Effector memory CD8-positive, alpha-beta T cell (primary cell): ENCODE data around the gene FRMD8.

ENCODE experiments used
- ATAC-seq: fragments of 150-1000 bp; cut with Tn5 transposase; replicated peaks from 2 replicates; pipeline ENCODE4 v1.10.0; 2021; ENCODE audit warnings: mild to moderate bottlenecking, moderate library complexity
- DNase-seq, 3 experiments: peaks; one replicate each; pipeline ENCODE4 v3.0.0; 2021
- H3K27ac Mint-ChIP-seq, 2 donors: one replicate each; pipeline ENCODE4 v1.8.0; 2022; ENCODE audit warnings: mild to moderate bottlenecking in 2 of 2, mixed read lengths in 2 of 2, moderate library complexity in 2 of 2
- H3K27me3 Mint-ChIP-seq, 2 donors: one replicate each; pipeline ENCODE4 v1.8.0; 2022; ENCODE audit warnings: mixed read lengths in 2 of 2
- H3K36me3 Mint-ChIP-seq: one replicate; pipeline ENCODE4 v1.8.0; 2022; ENCODE audit warnings: mild to moderate bottlenecking, moderate library complexity, mixed read lengths; ENCODE audit not compliant: insufficient read depth
- H3K4me1 Mint-ChIP-seq, 2 donors: one replicate each; pipeline ENCODE4 v1.8.0; 2022; ENCODE audit warnings: low read depth in 2 of 2, mixed read lengths in 2 of 2
- H3K4me3 Mint-ChIP-seq, 2 donors: one replicate each; pipeline ENCODE4 v1.8.0; 2022; ENCODE audit warnings: mild to moderate bottlenecking in 2 of 2, mixed read lengths in 2 of 2, moderate library complexity in 2 of 2
- H3K9me3 Mint-ChIP-seq, 2 donors: one replicate each; pipeline ENCODE4 v1.8.0; 2022; ENCODE audit warnings: mixed read lengths in 2 of 2

FRMD8 gene

GRCh38 chr11:65356394-65356972, 30.0 kb upstream of the FRMD8 start:
- Mint-ChIP-seq H3K27ac (peak overlapping the region in 1 of 2 donors; percentile 13), H3K4me1 (peaks cover 12 to 14% of the 10 kb centered on the region in 2 donors), H3K27me3 (no peaks in the 10 kb centered on the region), H3K9me3 (no peaks in the 10 kb centered on the region), H3K36me3 (peaks cover 43% of the 10 kb centered on the region), H3K4me3 (peak overlapping the region; percentile 83 to 88)
- ATAC-seq (no peak), DNase-seq (no peak)

DNA sequence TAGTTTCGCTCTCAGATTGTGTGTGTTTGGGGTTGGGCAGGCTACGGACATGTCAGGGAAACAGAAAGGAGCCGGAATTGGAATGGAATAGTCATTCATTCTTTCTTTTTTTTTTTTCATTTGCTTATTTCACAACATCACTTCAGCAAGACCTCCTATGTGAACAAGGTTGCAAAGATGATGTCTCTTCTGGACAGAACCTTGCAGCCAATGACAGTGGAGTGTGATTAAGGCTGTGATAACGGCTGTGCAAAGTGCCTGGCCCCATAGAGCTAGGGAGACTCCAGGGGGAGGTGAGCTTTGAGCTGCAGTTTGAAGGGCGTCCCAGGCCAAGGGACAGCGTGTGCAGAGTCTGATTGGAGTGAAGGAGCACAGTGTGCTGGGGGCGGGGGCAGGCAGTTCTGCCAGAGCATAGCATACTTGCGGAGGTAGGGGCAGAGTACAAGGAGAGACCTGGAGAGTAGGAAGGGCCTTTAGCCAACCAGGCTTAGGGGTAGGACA, 28.5 kb upstream of the FRMD8 start:
- no peak for ATAC-seq
- H3K27me3 Mint-ChIP-seq = no peaks in the 10 kb centered on the region
- no peak overlapping the region for H3K27ac Mint-ChIP-seq
- H3K4me1 Mint-ChIP-seq = peaks cover 13 to 14% of the 10 kb centered on the region in 2 donors
- H3K4me3 Mint-ChIP-seq = no peak overlapping the region
- no peaks in the 10 kb centered on the region for H3K9me3 Mint-ChIP-seq
- H3K36me3 Mint-ChIP-seq = peaks cover 30% of the 10 kb centered on the region
- DNase-seq = no peak

DNA sequence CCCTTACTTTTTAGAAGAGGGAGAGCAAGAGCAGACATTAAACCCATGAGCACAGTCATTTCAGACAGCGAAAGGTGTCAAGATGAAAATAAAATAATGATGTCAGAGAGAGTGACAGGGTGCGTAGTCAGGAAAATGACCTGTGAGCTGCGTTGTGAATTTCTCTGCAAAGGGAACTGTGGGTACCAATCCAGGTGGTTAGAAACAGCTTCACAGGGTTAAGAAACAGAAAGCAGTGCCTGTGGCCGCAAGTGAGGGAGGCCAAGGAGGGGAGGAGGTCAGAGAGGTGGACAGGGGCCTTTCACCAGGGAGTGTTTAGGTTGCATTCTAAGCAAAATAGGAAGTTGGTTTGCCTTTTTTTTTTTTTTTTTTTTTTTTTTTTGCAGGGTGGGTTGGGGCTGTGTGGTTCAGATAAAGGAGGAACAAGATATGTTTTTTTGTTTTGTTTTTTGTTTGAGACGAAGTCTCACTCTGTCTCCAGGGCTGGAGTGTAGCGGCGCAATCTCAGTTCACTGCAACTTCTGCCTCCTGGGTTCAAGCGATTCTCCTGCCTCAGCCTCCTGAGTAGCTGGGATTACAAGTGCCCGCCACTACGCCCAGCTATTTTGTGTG, 24.0 kb upstream of the FRMD8 start:
- H3K4me3 Mint-ChIP-seq = no peak overlapping the region
- H3K36me3 Mint-ChIP-seq = peaks cover 4% of the 10 kb centered on the region
- H3K27me3 Mint-ChIP-seq = no peaks in the 10 kb centered on the region
- H3K4me1 Mint-ChIP-seq = peaks cover 0 to 1% of the 10 kb centered on the region in 2 donors
- DNase-seq = no peak
- ATAC-seq = peak; percentile 48
- no peaks in the 10 kb centered on the region for H3K9me3 Mint-ChIP-seq
- peak overlapping the region in 1 of 2 donors; percentile 5 for H3K27ac Mint-ChIP-seq

GRCh38 chr11:65362966-65363365, 23.5 kb upstream of the FRMD8 start:
- H3K9me3 Mint-ChIP-seq = no peaks in the 10 kb centered on the region
- DNase-seq = no peak
- peaks cover 3% of the 10 kb centered on the region for H3K36me3 Mint-ChIP-seq
- H3K4me1 Mint-ChIP-seq = peaks cover 0 to 1% of the 10 kb centered on the region in 2 donors
- ATAC-seq = no peak
- no peak overlapping the region for H3K27ac Mint-ChIP-seq
- H3K27me3 Mint-ChIP-seq = no peaks in the 10 kb centered on the region
- H3K4me3 Mint-ChIP-seq = no peak overlapping the region

DNA sequence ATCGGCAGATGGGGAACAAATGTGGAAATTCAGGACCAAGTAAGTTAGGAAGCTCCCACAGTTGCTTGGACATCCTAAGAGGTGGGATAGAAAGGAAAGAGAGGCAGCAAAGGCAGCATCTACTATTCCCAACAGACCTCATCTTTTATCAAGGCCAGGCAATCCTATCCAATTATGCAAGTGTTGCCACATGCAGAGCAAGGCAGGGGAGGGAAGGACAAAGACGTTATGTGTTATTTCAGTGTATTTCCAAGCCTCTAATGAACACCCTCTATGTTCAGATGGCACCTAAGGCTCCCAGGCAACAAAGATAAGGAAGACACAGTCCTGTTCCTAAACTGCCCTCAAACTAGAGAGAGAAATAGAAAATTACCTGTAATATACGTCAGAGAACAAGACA, 22.7 kb upstream of the FRMD8 start:
- no peak overlapping the region for H3K27ac Mint-ChIP-seq
- DNase-seq (no peak), ATAC-seq (no peak)
- no peaks in the 10 kb centered on the region for H3K9me3 Mint-ChIP-seq
- no peaks in the 10 kb centered on the region for H3K36me3 Mint-ChIP-seq
- no peaks in the 10 kb centered on the region for H3K27me3 Mint-ChIP-seq
- no peak overlapping the region for H3K4me3 Mint-ChIP-seq
- H3K4me1 Mint-ChIP-seq = peaks cover 0 to 1% of the 10 kb centered on the region in 2 donors

DNA sequence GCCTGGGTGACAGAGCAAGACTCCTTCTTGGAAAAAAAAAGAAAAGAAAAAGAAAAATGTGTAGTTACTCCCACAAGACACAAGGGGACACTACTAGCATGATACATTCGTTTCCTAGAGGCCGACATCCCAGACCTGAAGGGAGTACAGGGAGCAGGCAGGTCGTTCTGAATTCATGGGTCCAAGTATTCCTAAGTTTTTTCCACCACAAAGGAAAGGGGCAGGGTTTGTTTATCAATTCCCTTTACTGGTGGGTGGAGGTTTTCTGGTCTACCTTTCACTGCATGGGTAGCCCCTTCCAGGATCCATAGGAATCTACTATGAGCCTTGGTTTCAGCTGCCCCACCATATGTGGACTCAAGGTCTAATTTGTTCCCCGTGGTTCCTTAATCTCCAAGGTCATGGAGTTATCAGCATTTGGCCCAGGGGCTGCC, 20.1 kb upstream of the FRMD8 start:
- Mint-ChIP-seq H3K4me3 (no peak overlapping the region), H3K27ac (no peak overlapping the region), H3K9me3 (no peaks in the 10 kb centered on the region), H3K27me3 (no peaks in the 10 kb centered on the region), H3K36me3 (no peaks in the 10 kb centered on the region), H3K4me1 (peaks cover 0 to 1% of the 10 kb centered on the region in 2 donors)
- DNase-seq (peak in 1 of 3 experiments; percentile 38), ATAC-seq (peak; percentile 79)

DNA sequence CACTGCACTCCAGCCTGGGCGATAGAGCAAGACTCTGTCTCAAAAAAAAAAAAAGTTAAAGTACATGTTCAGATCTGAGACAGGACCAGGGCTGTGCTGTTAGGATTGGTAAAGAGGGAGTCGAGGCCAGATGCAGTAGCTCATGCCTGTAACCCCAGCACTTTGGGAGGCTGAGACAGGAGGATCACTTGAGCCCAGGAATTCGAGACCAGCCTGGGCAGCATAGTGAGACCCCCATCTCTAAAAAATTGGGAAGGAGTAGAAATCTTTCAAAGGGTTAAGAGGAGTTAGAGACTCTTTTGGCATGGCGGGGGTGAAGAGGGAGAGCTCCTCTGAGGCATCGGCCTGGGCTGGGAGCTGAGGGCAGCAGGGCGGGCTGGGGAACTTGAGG, 15.8 kb upstream of the FRMD8 start:
- H3K9me3 Mint-ChIP-seq = no peaks in the 10 kb centered on the region
- DNase-seq = no peak
- no peaks in the 10 kb centered on the region for H3K27me3 Mint-ChIP-seq
- peak overlapping the region; percentile 19 to 49 for H3K27ac Mint-ChIP-seq
- H3K4me3 Mint-ChIP-seq = no peak overlapping the region
- H3K36me3 Mint-ChIP-seq = peaks cover 2% of the 10 kb centered on the region
- peaks cover 0 to 3% of the 10 kb centered on the region in 2 donors for H3K4me1 Mint-ChIP-seq
- no peak for ATAC-seq

DNA sequence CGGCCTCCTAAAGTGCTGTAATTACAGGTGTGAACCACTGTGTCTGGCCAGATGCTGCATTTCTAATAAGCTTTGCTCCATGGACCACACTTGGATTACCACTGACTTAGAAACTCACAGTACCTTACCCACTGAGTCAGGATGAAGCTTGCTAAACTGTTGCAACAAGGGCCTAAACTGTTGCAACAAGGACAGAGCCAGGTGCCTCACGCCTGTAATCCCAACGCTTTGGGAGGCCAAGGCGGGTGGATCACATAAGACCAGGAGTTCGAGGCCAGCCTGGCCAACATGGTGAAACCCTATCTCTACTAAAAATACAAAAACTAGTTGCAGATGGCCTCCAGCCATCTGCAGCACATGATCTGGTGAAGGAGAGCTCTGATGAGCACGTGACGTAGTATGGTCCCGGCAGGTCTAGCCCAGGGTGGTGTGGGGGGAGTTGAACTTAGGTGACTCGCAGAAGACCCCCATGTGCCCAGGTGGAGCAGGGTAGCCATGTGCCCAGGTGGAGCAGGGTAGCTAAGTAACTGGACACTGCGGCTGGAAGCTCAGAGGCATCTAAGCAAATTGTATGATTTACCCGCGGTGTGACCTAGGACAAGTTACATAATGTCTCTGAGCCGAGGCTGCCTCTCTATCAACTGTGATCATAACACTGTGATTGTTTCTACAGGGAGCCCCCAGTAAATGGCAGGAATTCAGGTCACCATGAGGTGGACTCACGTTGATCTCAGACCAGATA, 12.4 kb upstream of the FRMD8 start:
- DNase-seq (no peak), ATAC-seq (no peak)
- Mint-ChIP-seq H3K36me3 (peaks cover 3% of the 10 kb centered on the region), H3K27ac (no peak overlapping the region), H3K4me1 (peaks cover 0 to 3% of the 10 kb centered on the region in 2 donors), H3K9me3 (no peaks in the 10 kb centered on the region), H3K4me3 (no peak overlapping the region), H3K27me3 (no peaks in the 10 kb centered on the region)

GRCh38 chr11:65375012-65375411, 11.4 kb upstream of the FRMD8 start:
- Mint-ChIP-seq H3K4me3 (no peak overlapping the region), H3K27me3 (no peaks in the 10 kb centered on the region), H3K36me3 (peaks cover 3% of the 10 kb centered on the region), H3K9me3 (no peaks in the 10 kb centered on the region), H3K27ac (peak overlapping the region; percentile 53 to 62), H3K4me1 (peaks cover 0 to 3% of the 10 kb centered on the region in 2 donors)
- DNase-seq (no peak), ATAC-seq (no peak)

DNA sequence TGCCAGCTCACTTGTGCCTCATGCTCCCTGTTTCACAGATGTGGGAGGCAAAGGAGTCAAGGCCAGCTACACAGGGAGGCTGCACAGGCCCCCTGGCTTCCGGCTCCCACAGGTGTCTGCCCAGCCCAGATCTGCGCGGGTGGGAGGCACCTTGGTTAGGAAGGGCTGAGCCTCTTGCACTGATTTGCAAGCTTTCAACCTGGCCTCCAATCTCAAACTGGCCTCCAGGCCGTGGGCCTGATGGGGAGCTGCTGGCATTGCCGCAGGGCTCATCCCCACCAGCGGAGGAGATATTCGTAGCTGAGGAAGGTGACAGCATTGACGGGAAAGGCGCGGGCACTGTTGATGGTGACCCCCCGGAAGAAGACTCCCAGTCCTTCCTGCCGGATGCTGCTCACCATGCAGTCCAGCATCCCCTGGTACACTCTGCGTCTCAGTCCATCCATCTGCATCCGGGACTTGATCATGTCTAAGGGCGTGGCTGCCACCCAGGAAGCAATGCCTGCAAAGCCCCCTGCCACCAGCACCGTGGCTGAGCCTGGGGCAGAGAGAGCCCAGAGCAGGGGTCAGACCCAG, 10.2 kb upstream of the FRMD8 start:
- DNase-seq = no peak
- H3K4me1 Mint-ChIP-seq = peaks cover 0 to 7% of the 10 kb centered on the region in 2 donors
- H3K4me3 Mint-ChIP-seq = no peak overlapping the region
- H3K27ac Mint-ChIP-seq = no peak overlapping the region
- no peak for ATAC-seq
- no peaks in the 10 kb centered on the region for H3K9me3 Mint-ChIP-seq
- H3K27me3 Mint-ChIP-seq = no peaks in the 10 kb centered on the region
- H3K36me3 Mint-ChIP-seq = peaks cover 3% of the 10 kb centered on the region

GRCh38 chr11:65377036-65377435, 9.4 kb upstream of the FRMD8 start:
- DNase-seq = no peak

GRCh38 chr11:65377777-65378176, 8.7 kb upstream of the FRMD8 start:
- H3K4me3 Mint-ChIP-seq = no peak overlapping the region
- DNase-seq (no peak), ATAC-seq (no peak)
- H3K27ac Mint-ChIP-seq = peak overlapping the region in 1 of 2 donors; percentile 60
- H3K36me3 Mint-ChIP-seq = peaks cover 9% of the 10 kb centered on the region
- H3K4me1 Mint-ChIP-seq = peaks cover 5 to 15% of the 10 kb centered on the region in 2 donors
- no peaks in the 10 kb centered on the region for H3K27me3 Mint-ChIP-seq
- H3K9me3 Mint-ChIP-seq = no peaks in the 10 kb centered on the region

More at GRCh38 chr11:65377036-65377435, 9.4 kb upstream of the FRMD8 start:
- Mint-ChIP-seq H3K36me3 (peaks cover 3% of the 10 kb centered on the region), H3K4me1 (peaks cover 0 to 9% of the 10 kb centered on the region in 2 donors), H3K9me3 (no peaks in the 10 kb centered on the region), H3K4me3 (no peak overlapping the region), H3K27ac (no peak overlapping the region), H3K27me3 (no peaks in the 10 kb centered on the region)
- no peak for ATAC-seq

GRCh38 chr11:65378208-65378927, 8.1 kb upstream of the FRMD8 start:
- H3K4me3 Mint-ChIP-seq = no peak overlapping the region
- no peaks in the 10 kb centered on the region for H3K27me3 Mint-ChIP-seq
- H3K4me1 Mint-ChIP-seq = peaks cover 11 to 20% of the 10 kb centered on the region in 2 donors
- peaks cover 11% of the 10 kb centered on the region for H3K36me3 Mint-ChIP-seq
- peak overlapping the region; percentile 58 to 60 for H3K27ac Mint-ChIP-seq
- H3K9me3 Mint-ChIP-seq = no peaks in the 10 kb centered on the region
- ATAC-seq = no peak
- no peak for DNase-seq
